ENCODE results near the gene HOXA3. TPM values are rescaled to one million over a fixed set of nuclear protein-coding genes. Genes with fewer than 3 reads are reported as not detected.
A peak's percentile ranks its signal among the peaks of the same experiment; 100 is the strongest.

Gene HOXA3
- total and polyA plus RNA-seq, 8 donors: 0.87 to 42.6 (median 5.0) TPM

DNA sequence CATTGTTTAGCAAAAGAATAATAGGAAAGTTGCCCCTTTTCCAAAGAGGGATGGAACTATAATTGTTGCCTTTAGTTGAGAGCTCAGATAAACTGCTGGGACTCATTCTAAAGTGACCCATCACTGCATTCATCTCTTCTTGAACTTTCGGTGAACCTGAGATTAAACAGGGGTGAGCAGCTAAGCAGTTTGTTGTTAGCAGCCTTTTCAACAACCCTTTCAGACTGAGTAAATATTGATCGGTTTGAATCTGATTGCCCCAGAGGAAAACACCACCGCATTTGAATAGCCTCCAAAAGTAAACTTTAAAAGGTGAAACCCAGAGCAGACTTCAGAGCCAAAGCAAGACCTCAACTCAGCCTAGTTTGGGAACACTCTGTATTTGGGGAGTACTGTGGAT, 61.3 kb downstream of the HOXA3 start:
- H3K27ac ChIP-seq: no peak overlapping the region
- H3K9me3 ChIP-seq: peaks cover 0 to 9% (median 4%) of the 10 kb centered on the region in 4 donors
- H3K27me3 ChIP-seq: peaks cover 5 to 89% (median 43%) of the 10 kb centered on the region in 3 donors
- intact Hi-C loops (cut with DNase I; ENCODE audit: low total_unique reads): no loop called here
- H3K4me3 ChIP-seq: no peak overlapping the region
- DNase-seq: peak in 1 of 2 donors; percentile 39
- no peaks in the 10 kb centered on the region for H3K36me3 ChIP-seq
- WGBS, 5 donors: 11 to 38% (median 27%) methylated on average over 3 of the region's 3 CpGs
- TF ChIP-seq EP300 (IDR thresholded peaks at IDR 0.05) (no peak), POLR2A (IDR thresholded peaks at IDR 0.05) (no peak), POLR2AphosphoS5 (IDR thresholded peaks at IDR 0.05) (no peak)
- TF ChIP-seq, protein P1, sequence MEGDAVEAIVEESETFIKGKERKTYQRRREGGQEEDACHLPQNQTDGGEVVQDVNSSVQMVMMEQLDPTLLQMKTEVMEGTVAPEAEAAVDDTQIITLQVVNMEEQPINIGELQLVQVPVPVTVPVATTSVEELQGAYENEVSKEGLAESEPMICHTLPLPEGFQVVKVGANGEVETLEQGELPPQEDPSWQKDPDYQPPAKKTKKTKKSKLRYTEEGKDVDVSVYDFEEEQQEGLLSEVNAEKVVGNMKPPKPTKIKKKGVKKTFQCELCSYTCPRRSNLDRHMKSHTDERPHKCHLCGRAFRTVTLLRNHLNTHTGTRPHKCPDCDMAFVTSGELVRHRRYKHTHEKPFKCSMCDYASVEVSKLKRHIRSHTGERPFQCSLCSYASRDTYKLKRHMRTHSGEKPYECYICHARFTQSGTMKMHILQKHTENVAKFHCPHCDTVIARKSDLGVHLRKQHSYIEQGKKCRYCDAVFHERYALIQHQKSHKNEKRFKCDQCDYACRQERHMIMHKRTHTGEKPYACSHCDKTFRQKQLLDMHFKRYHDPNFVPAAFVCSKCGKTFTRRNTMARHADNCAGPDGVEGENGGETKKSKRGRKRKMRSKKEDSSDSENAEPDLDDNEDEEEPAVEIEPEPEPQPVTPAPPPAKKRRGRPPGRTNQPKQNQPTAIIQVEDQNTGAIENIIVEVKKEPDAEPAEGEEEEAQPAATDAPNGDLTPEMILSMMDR (IDR thresholded peaks at IDR 0.05): no peak
- peaks cover 0 to 5% (median 1%) of the 10 kb centered on the region in 4 donors for H3K4me1 ChIP-seq

DNA sequence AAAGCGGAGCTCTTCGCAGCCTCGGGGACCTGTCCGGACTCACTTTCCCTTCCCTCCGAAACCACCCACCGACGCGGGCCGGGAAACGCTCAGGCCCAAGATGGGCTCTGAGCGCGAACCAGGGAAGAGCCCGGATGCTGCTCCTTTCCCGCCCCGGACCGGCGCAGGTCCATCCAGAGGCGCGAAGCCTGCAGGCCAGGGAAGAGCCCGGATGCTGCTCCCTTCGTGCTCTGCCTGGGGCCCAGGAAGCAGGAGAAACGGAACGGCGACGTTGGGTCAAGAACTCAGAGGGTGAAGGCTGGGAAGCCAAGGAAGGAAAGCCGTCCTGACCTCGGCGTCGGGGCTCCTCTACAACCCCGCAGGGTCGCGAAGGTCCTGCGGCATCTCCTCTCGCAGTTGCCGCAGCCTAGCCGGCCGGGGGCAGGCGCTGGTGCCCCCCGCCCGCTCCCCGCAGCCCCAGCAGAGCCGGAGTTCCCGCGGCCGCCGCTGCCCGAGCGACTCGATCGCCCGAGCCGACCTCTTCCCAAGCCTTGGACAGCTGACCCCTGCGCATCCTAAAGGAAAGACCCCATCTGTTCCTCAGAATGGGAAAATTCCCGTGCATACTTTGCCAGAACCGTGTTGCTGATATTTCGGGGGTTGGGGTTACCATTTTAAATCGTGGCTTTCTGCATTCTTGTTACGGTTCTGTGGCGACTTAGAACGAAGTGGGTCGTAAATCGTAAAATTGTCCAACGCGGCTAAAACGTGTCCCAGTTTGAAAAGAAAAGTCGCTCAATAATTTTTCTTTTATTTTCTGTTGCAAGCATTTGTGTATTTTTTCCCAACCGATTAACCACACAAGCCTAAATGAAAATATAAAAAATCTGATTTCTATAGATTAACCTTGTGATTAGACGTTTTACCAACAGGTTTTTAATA, 64.1 kb downstream of the HOXA3 start:
- peak in 1 of 2 donors; percentile 26 for DNase-seq
- peak overlapping the region in 2 of 4 donors; percentile 2 to 14 for H3K4me3 ChIP-seq
- H3K27me3 ChIP-seq: peaks cover 5 to 63% (median 36%) of the 10 kb centered on the region in 3 donors
- peaks cover 0 to 9% (median 4%) of the 10 kb centered on the region in 4 donors for H3K9me3 ChIP-seq
- H3K36me3 ChIP-seq: no peaks in the 10 kb centered on the region
- intact Hi-C loops (cut with DNase I; ENCODE audit: low total_unique reads): no loop called here
- no peaks in the 10 kb centered on the region for H3K4me1 ChIP-seq
- no peak for TF ChIP-seq POLR2AphosphoS5 (IDR thresholded peaks at IDR 0.05)
- TF ChIP-seq, protein P1 (IDR thresholded peaks at IDR 0.05): no peak
- TF ChIP-seq EP300 (IDR thresholded peaks at IDR 0.05): no peak
- no peak for TF ChIP-seq POLR2A (IDR thresholded peaks at IDR 0.05)
- H3K27ac ChIP-seq: no peak overlapping the region
- WGBS, 5 donors: 40 to 65% (median 46%) methylated on average over 36 to 68 of the region's 68 CpGs

DNA sequence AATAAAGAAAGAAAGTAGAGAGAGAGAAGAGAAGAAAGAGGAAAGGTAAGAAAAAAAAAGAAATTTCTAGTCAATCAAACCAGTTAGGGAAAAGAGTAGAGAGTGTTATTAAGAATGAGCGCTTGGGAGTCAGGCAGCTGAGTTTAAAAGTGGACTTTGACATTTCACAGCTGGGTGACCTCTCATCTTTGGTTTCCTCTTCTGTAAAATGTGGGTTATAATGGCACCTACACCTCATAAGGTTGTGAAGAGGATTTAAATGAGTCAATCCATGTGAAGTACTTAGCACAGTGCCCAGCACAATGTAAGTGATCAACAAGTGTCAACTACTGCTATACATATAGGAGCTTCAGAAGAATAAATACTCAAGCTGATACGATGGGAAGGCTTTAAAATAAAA, 68.7 kb downstream of the HOXA3 start:
- no peak for DNase-seq
- Histone ChIP-seq H3K9me3 (peaks cover 0 to 9% (median 4%) of the 10 kb centered on the region in 4 donors), H3K27me3 (peaks cover 5 to 27% (median 19%) of the 10 kb centered on the region in 3 donors), H3K4me1 (no peaks in the 10 kb centered on the region), H3K27ac (no peak overlapping the region), H3K36me3 (no peaks in the 10 kb centered on the region), H3K4me3 (no peak overlapping the region)
- intact Hi-C loops (cut with DNase I; ENCODE audit: low total_unique reads): no loop called here
- TF ChIP-seq POLR2A (IDR thresholded peaks at IDR 0.05): no peak
- TF ChIP-seq, protein P1 (IDR thresholded peaks at IDR 0.05): no peak
- WGBS, 5 donors: 71 to 92% (median 87%) methylated on average over 2 of the region's 2 CpGs

DNA sequence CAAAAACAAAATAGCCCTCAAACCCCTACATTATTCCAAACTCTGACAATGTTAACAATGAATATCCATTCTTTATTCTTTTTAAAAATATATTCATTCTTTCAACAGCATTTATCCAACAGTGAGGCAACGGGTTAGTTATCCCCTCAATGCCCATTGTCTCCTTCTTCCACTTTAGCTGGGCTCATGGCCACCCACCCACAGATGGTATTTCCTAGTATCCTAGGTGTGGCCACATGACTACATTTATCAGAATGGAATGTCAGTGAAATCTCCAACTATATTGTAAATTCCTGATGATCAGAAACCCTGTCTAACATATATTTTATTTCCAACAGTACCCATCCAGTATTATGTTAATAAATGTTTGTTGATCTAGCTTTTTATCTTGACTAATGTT, 70.2 kb downstream of the HOXA3 start:
- Histone ChIP-seq H3K4me1 (no peaks in the 10 kb centered on the region), H3K27me3 (peaks cover 0 to 12% (median 5%) of the 10 kb centered on the region in 3 donors), H3K36me3 (no peaks in the 10 kb centered on the region), H3K9me3 (no peaks in the 10 kb centered on the region), H3K27ac (no peak overlapping the region), H3K4me3 (no peak overlapping the region)
- 75 to 93% (median 87%) methylated on average over 1 of the region's 1 CpG for WGBS, 5 donors
- DNase-seq: no peak
- intact Hi-C loops (cut with DNase I; ENCODE audit: low total_unique reads): no loop called here
- TF ChIP-seq, protein P1 (IDR thresholded peaks at IDR 0.05): no peak
